ENCODE measurements around the gene OXT.
A peak's percentile ranks its signal among the peaks of the same experiment; 100 is the strongest.

DNA sequence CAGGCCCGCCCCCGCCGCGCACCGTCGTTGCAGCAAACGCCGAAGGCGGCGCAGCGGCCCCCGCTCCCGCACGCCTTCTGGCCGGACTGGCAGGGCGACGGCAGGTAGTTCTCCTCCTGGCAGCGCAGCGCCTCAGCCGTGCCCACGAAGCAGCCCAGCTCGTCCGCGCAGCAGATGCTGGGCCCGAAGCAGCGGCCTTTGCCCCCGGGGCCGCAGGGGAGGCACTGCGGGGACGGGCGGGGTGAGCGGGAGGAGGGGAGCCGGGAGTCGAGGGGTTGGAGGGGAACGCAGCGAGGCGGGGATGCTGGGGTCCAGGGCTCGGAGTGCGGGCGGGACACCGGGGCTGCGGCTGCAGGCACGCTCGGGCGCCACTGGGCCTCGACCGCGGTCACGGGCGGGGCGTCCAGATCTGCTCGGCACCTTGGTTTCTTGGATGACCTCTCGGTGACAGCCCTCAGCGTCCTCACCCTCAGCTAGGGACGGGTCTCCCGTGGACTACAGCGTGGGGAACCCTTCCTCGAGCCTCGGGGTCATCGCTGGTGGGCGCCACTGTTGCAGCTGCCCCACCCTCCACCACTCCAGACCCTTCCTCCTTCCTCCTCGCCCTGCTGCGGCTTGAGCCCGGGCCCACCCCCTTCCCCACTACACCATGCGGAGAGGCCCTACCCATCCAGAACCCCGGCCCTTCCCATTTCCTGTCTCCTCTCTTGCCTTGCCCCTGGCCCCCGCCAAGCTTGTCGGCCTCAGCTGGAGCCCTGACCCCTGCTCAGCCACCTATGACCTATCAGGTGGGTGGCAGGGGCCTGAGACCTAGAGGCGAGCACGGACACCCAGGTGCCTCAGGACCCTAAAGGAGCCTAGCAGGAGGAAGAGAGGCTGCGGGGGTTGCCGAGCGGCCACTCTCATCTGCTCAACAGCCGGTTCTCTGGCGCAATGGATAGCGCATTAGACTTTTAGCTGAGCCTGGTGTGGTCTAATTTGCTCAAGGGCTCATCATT is 11.8 kb downstream of the OXT start:
- TF ChIP-seq POLR2AphosphoS5 (IDR thresholded peaks at IDR 0.05; ENCODE audit: low read depth, low read length) (no peak), EZH2 (IDR thresholded peaks at IDR 0.05; ENCODE audit: low read depth, low read length, severe bottlenecking) (peak; percentile 70), BRCA1 (IDR thresholded peaks at IDR 0.05; ENCODE audit: low read depth, low read length) (no peak), PHF8 (conservative IDR thresholded peaks at IDR 0.05; ENCODE audit: low read depth, low read length) (no peak)
- TF ChIP-seq, protein P1, sequence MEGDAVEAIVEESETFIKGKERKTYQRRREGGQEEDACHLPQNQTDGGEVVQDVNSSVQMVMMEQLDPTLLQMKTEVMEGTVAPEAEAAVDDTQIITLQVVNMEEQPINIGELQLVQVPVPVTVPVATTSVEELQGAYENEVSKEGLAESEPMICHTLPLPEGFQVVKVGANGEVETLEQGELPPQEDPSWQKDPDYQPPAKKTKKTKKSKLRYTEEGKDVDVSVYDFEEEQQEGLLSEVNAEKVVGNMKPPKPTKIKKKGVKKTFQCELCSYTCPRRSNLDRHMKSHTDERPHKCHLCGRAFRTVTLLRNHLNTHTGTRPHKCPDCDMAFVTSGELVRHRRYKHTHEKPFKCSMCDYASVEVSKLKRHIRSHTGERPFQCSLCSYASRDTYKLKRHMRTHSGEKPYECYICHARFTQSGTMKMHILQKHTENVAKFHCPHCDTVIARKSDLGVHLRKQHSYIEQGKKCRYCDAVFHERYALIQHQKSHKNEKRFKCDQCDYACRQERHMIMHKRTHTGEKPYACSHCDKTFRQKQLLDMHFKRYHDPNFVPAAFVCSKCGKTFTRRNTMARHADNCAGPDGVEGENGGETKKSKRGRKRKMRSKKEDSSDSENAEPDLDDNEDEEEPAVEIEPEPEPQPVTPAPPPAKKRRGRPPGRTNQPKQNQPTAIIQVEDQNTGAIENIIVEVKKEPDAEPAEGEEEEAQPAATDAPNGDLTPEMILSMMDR (IDR thresholded peaks at IDR 0.05; ENCODE audit: control extremely low read depth in 1 of 3, insufficient read depth in 1 of 3, low read depth in 1 of 3, low read length in 3 of 3), result no peak

Measured in H1 (cell line).